ENCODE measurements around the gene MACO1.

MACO1 gene

GRCh38 chr1:25526753-25527152 is 96.1 kb downstream of the MACO1 start:
- no peak overlapping the region for H3K4me3 ChIP-seq (ENCODE audit: low read length)
- TF ChIP-seq EZH2phosphoT487 (IDR thresholded peaks at IDR 0.05; ENCODE audit: low read length) (no peak), EZH2 (optimal IDR thresholded peaks at IDR 0.05; ENCODE audit: low read depth, low read length) (no peak)
- TF ChIP-seq, protein P1, sequence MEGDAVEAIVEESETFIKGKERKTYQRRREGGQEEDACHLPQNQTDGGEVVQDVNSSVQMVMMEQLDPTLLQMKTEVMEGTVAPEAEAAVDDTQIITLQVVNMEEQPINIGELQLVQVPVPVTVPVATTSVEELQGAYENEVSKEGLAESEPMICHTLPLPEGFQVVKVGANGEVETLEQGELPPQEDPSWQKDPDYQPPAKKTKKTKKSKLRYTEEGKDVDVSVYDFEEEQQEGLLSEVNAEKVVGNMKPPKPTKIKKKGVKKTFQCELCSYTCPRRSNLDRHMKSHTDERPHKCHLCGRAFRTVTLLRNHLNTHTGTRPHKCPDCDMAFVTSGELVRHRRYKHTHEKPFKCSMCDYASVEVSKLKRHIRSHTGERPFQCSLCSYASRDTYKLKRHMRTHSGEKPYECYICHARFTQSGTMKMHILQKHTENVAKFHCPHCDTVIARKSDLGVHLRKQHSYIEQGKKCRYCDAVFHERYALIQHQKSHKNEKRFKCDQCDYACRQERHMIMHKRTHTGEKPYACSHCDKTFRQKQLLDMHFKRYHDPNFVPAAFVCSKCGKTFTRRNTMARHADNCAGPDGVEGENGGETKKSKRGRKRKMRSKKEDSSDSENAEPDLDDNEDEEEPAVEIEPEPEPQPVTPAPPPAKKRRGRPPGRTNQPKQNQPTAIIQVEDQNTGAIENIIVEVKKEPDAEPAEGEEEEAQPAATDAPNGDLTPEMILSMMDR (IDR thresholded peaks at IDR 0.05; ENCODE audit: low read length): no peak
- no peaks in the 10 kb centered on the region for H3K79me2 ChIP-seq (ENCODE audit: low read length)
- H4K20me1 ChIP-seq (ENCODE audit: insufficient read depth, low read length): no peaks in the 10 kb centered on the region
- H3F3A ChIP-seq (ENCODE audit: insufficient read depth, low read length): no peaks in the 10 kb centered on the region
- no peak overlapping the region for H2AFZ ChIP-seq (ENCODE audit: low read length)
- no peaks in the 10 kb centered on the region for H3K36me3 ChIP-seq (replicated peaks; ENCODE audit: insufficient read depth, low read length)
- H3K9ac ChIP-seq (ENCODE audit: low read length): no peak overlapping the region
- no peak overlapping the region for H3K4me2 ChIP-seq (ENCODE audit: low read depth, low read length)
- peaks cover 8% of the 10 kb centered on the region for H3K4me1 ChIP-seq (ENCODE audit: low read length)
- no peak overlapping the region for H3K27ac ChIP-seq (ENCODE audit: low read length)
- no peaks in the 10 kb centered on the region for H3K9me3 ChIP-seq (replicated peaks; ENCODE audit: insufficient read depth, low read length)
- DNase-seq: peak; percentile 31
- H3K27me3 ChIP-seq (replicated peaks; ENCODE audit: insufficient read depth, low read length): no peaks in the 10 kb centered on the region
- H3K9me2 ChIP-seq (replicated peaks; ENCODE audit: insufficient read depth, low read length): no peaks in the 10 kb centered on the region

DNA sequence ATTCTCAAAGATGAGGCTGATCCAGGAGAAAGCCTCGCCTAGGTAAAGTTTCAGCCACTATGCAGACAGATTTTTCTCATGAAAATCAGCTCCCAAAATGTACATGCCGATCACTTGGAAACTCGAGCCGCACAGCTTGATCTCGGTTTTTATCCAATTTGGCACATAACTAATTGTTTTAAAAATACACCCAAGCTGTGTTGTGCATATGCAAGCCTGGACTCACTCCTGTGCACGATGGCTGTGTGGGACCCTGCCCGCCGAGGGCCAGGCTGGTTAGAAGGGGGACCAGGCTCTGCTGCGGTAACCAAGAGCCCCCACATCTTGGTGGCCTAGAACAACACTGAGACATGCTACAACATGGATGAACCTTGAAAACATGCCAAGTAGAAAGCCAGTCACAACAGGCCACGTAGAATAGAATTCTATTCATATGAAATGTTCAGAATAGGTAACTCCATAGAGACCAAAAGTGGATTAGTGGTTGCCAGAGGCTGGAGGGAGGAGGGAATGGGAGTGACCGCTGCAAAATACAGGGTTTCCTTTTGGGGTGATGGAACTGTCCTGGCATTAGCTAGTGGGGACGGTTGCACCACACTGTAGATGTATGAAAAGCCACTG is 96.6 kb downstream of the MACO1 start:
- H3K4me3 ChIP-seq (ENCODE audit: low read length): no peak overlapping the region
- H3K4me2 ChIP-seq (ENCODE audit: low read depth, low read length): no peak overlapping the region
- no peaks in the 10 kb centered on the region for H3K9me3 ChIP-seq (replicated peaks; ENCODE audit: insufficient read depth, low read length)
- H3K27ac ChIP-seq (ENCODE audit: low read length): no peak overlapping the region
- no peak overlapping the region for H2AFZ ChIP-seq (ENCODE audit: low read length)
- no peaks in the 10 kb centered on the region for H3K27me3 ChIP-seq (replicated peaks; ENCODE audit: insufficient read depth, low read length)
- no peaks in the 10 kb centered on the region for H3K79me2 ChIP-seq (ENCODE audit: low read length)
- TF ChIP-seq EZH2phosphoT487 (IDR thresholded peaks at IDR 0.05; ENCODE audit: low read length) (no peak), EZH2 (optimal IDR thresholded peaks at IDR 0.05; ENCODE audit: low read depth, low read length) (no peak)
- TF ChIP-seq, protein P1 (IDR thresholded peaks at IDR 0.05; ENCODE audit: low read length): no peak
- H3K36me3 ChIP-seq (replicated peaks; ENCODE audit: insufficient read depth, low read length): no peaks in the 10 kb centered on the region
- no peak overlapping the region for H3K9ac ChIP-seq (ENCODE audit: low read length)
- H3F3A ChIP-seq (ENCODE audit: insufficient read depth, low read length): no peaks in the 10 kb centered on the region
- no peaks in the 10 kb centered on the region for H4K20me1 ChIP-seq (ENCODE audit: insufficient read depth, low read length)
- H3K9me2 ChIP-seq (replicated peaks; ENCODE audit: insufficient read depth, low read length): no peaks in the 10 kb centered on the region
- peaks cover 8% of the 10 kb centered on the region for H3K4me1 ChIP-seq (ENCODE audit: low read length)
- no peak for DNase-seq

DNA sequence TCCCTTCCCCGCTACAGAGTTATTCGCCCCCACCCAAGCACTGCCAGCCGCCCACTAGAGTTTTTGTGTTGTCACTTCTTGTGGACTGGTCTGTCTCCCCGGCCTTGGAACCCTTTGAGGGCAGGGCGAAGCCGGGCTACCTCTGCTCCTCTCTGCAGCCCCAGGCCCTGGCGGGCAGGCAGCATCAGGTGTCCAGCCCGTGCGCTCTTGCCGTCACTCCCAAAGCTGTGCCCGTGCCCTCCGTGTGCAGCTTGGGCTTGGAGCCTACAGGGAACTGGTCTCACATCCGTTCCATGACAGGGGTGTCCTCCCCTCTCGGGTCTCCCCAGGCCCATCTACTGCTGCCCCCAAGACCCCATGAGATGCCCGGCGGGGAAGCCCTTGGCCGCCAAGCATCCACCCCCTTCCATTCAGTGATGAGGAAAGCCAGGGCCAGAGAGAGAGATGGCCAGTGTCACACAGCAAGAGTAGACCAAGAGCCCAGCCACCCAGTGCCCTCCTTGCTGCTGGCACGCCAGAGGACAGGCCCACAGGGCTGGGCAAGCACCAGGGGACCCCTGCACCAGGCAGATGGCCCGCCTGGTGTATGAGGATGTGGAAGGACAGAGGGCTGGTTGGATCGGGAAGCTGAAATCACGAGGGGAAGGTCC is 97.4 kb downstream of the MACO1 start:
- H3K27ac ChIP-seq (ENCODE audit: low read length): no peak overlapping the region
- TF ChIP-seq, protein P1 (IDR thresholded peaks at IDR 0.05; ENCODE audit: low read length): no peak
- TF ChIP-seq EZH2phosphoT487 (IDR thresholded peaks at IDR 0.05; ENCODE audit: low read length) (no peak), EZH2 (optimal IDR thresholded peaks at IDR 0.05; ENCODE audit: low read depth, low read length) (no peak)

More for the DNA sequence above, 97.4 kb downstream of the MACO1 start:
- Histone ChIP-seq H3K36me3 (replicated peaks; ENCODE audit: insufficient read depth, low read length) (no peaks in the 10 kb centered on the region), H3K79me2 (ENCODE audit: low read length) (no peaks in the 10 kb centered on the region), H3K4me2 (ENCODE audit: low read depth, low read length) (no peak overlapping the region), H3K9me2 (replicated peaks; ENCODE audit: insufficient read depth, low read length) (no peaks in the 10 kb centered on the region), H4K20me1 (ENCODE audit: insufficient read depth, low read length) (no peaks in the 10 kb centered on the region), H3K9me3 (replicated peaks; ENCODE audit: insufficient read depth, low read length) (no peaks in the 10 kb centered on the region), H3K27me3 (replicated peaks; ENCODE audit: insufficient read depth, low read length) (no peaks in the 10 kb centered on the region), H3K4me3 (ENCODE audit: low read length) (no peak overlapping the region), H2AFZ (ENCODE audit: low read length) (no peak overlapping the region), H3K4me1 (ENCODE audit: low read length) (peaks cover 8% of the 10 kb centered on the region), H3K9ac (ENCODE audit: low read length) (no peak overlapping the region), H3F3A (ENCODE audit: insufficient read depth, low read length) (no peaks in the 10 kb centered on the region)
- no peak for DNase-seq

All from MM.1S (cell line).